Mucosa of descending colon (tissue), 3 donors: ENCODE results near the gene PAX8. TPM values are rescaled to one million over a fixed set of nuclear protein-coding genes. Genes with fewer than 3 reads are reported as not detected.
A peak's percentile ranks its signal among the peaks of the same experiment; 100 is the strongest.

Experiments used
- ATAC-seq: fragments of 200-7000 bp; cut with Tn5 transposase; one replicate; pipeline ENCODE4 v1.9.1; 2020; ENCODE audit warnings: mild to moderate bottlenecking, moderate library complexity
- DNase-seq, 3 donors: peaks; one replicate each; pipeline ENCODE4 v3.0.0-alpha.2; 2020
- H3K36me3 ChIP-seq: fragments of 200-600 bp; one replicate; pipeline ENCODE4 v1.8.0; 2021; ENCODE audit warnings: low read depth, mild to moderate bottlenecking
- H3K4me1 ChIP-seq: fragments of 200-600 bp; one replicate; pipeline ENCODE4 v1.8.0; 2021; ENCODE audit warnings: low read depth, mild to moderate bottlenecking
- H3K4me3 ChIP-seq: fragments of 200-600 bp; one replicate; pipeline ENCODE4 v1.8.0; 2021; ENCODE audit warnings: mild to moderate bottlenecking
- H3K9me3 ChIP-seq: fragments of 200-600 bp; one replicate; pipeline ENCODE4 v1.8.0; 2021; ENCODE audit warnings: mild to moderate bottlenecking
- intact Hi-C, 2 donors: fragments of 100-400 bp; cut with DNase I in 1 of 2; cut with micrococcal nuclease in 1 of 2; formaldehyde crosslinking; loops; one replicate each; pipeline versions ENCODE4 v1.11.0 to v1.11.1; 2022; cut with DNase I, micrococcal nuclease
- total RNA-seq, 3 donors: library from RNA; stranded (reverse); fragmentation: NEBNext Ultra II Directional in 2 of 3; extraction: Animal tissue kit (Norgen Biotek cat#: 25700) in 2 of 3; gene quantifications; one replicate each; pipeline versions ENCODE4 v1.2.1 to v1.2.4, GENCODE V29; 2021 to 2023
- TF ChIP-seq, protein P1 (sequence below): fragments of 200-600 bp; IDR thresholded peaks from one replicate; pipeline ENCODE4 v1.8.0; 2022; ENCODE audit warnings: antibody characterized with exemption, mild to moderate bottlenecking
- donor health status: DM: no; HTN: no; CAD: no; lungs with moderate emphysema.
- donor health status: DM: no; HTN: no; CAD: no.
- donor health status: DM: no; HTN: yes; CAD: no.

Gene PAX8
- total RNA-seq, 3 donors from 2014 or later, result 0.82 to 6.2 (median 4.8) TPM

- Histone ChIP-seq H3K36me3 (no peaks in the 10 kb centered on the region), H3K4me1 (no peaks in the 10 kb centered on the region), H3K4me3 (no peak overlapping the region), H3K9me3 (no peaks in the 10 kb centered on the region)
- ATAC-seq, result no peak
- no peak for DNase-seq
- TF ChIP-seq, protein P1, sequence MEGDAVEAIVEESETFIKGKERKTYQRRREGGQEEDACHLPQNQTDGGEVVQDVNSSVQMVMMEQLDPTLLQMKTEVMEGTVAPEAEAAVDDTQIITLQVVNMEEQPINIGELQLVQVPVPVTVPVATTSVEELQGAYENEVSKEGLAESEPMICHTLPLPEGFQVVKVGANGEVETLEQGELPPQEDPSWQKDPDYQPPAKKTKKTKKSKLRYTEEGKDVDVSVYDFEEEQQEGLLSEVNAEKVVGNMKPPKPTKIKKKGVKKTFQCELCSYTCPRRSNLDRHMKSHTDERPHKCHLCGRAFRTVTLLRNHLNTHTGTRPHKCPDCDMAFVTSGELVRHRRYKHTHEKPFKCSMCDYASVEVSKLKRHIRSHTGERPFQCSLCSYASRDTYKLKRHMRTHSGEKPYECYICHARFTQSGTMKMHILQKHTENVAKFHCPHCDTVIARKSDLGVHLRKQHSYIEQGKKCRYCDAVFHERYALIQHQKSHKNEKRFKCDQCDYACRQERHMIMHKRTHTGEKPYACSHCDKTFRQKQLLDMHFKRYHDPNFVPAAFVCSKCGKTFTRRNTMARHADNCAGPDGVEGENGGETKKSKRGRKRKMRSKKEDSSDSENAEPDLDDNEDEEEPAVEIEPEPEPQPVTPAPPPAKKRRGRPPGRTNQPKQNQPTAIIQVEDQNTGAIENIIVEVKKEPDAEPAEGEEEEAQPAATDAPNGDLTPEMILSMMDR, result no peak
- intact Hi-C loops, result no loop called here
Observed at GRCh38 chr2:113190871-113191270, 87.8 kb downstream of the PAX8 start.

- peaks cover 6% of the 10 kb centered on the region for H3K4me1 ChIP-seq
- ATAC-seq (no peak), DNase-seq (no peak)
- H3K4me3 ChIP-seq, result no peak overlapping the region
- H3K9me3 ChIP-seq, result no peaks in the 10 kb centered on the region
- intact Hi-C loops, result no loop called here
- H3K36me3 ChIP-seq, result no peaks in the 10 kb centered on the region
- TF ChIP-seq, protein P1, result no peak
Observed at GRCh38 chr2:113187771-113188170, 91.0 kb downstream of the PAX8 start.

DNA sequence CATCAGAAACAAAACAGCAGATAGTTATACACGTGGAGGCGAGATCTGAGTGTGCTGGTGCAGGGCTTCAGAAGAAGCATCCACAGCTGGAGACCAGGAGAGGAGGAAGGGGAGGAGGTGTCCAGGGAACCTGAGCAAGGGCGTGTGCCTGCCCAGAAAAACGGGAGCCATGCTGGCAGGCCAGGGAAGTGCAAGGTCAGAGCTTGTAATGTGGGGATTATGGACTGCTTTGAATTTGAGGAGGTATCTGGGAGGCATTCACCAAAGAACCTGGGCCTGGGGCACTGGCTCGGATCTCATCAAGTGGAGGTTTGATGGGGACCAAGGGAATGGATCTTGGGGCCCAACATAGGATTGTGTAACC is 92.3 kb downstream of the PAX8 start:
- intact Hi-C loops, result no loop called here
- ATAC-seq (no peak), DNase-seq (no peak)
- TF ChIP-seq, protein P1, result no peak
- Histone ChIP-seq H3K9me3 (no peaks in the 10 kb centered on the region), H3K4me3 (no peak overlapping the region), H3K4me1 (peaks cover 9% of the 10 kb centered on the region), H3K36me3 (no peaks in the 10 kb centered on the region)

DNA sequence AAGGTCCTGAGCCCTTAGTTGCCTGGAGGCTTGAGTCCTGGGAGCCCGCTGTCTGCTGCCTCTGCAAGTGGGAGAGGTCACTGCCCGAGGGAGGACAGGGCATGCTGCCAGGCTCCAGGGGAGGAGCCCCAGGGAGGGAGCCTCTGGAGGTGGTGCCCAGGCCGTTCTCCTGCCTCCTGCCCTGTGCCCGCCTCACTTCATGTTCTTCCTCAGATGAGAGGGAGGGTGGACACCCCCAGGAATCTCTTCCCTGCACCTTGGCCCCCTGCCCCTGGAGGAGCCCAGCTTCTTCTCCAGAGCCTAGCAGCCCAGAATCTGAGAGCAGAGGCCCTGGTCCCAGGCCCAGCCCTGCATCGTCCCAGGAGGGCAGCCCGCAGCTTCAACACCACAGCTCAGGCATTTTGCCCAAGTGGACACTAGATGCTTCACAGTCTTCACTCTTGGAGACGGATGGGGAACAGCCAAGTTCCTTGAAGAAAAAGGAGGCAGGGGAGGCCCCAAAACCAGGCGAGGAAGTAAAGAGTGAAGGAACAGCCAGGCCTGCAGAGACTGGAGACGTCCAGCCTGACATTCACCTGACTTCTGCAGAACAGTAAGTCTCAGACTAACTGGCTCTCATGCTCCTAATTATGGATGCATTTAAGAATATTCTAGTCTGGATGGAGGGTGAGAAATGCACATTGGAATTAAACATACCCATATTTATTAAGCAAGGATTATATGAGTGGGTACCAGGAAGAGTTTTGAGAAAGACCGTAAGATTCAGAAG is 92.9 kb downstream of the PAX8 start:
- ATAC-seq, result peak; percentile 69
- intact Hi-C loops, result no loop called here

DNA sequence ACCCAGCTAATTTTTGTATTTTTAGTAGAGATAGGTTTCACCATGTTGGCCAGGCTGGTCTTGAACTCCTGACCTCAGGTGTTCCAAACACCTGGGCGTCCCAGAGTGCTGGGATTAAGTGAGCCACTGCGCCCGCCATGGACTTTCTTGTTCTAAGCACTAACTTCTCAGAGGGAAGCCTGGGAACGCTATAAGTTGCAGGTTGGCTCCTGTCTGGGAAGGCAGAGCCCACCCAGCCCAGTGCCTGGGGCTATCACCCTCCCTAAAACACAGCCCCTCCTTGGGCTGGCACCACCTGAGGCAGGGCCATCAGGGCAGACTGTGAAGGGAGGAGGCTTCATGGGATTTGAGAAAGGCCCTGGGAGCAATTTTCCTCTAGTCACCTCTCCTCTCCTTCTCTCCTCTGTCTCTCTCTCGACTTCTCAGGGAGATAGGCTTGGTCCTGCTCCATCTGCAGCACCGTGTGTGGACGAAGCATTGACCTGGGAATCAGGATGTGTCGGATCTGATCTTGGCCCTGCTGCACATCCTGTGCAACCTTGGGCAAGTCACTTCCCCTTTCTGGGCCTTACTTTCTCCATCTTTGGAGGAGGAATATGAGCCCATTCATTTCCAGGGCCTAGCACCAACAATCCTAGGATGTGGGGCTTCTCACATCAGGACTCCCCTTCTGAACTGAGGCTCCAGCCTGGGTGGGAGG is 94.0 kb downstream of the PAX8 start:
- TF ChIP-seq, protein P1, result no peak
- H3K4me3 ChIP-seq, result no peak overlapping the region
- no peak for DNase-seq

More for the DNA sequence above, 92.9 kb downstream of the PAX8 start:
- DNase-seq, result peak in 1 of 3 donors; percentile 53
- no peak overlapping the region for H3K4me3 ChIP-seq
- H3K9me3 ChIP-seq, result no peaks in the 10 kb centered on the region
- TF ChIP-seq, protein P1, result no peak
- H3K36me3 ChIP-seq, result no peaks in the 10 kb centered on the region
- peaks cover 10% of the 10 kb centered on the region for H3K4me1 ChIP-seq

More for the DNA sequence above, 94.0 kb downstream of the PAX8 start:
- intact Hi-C loops, result no loop called here
- H3K36me3 ChIP-seq, result no peaks in the 10 kb centered on the region
- peaks cover 17% of the 10 kb centered on the region for H3K4me1 ChIP-seq
- no peaks in the 10 kb centered on the region for H3K9me3 ChIP-seq
- no peak for ATAC-seq
